ENCODE data around the gene VTCN1.

DNA sequence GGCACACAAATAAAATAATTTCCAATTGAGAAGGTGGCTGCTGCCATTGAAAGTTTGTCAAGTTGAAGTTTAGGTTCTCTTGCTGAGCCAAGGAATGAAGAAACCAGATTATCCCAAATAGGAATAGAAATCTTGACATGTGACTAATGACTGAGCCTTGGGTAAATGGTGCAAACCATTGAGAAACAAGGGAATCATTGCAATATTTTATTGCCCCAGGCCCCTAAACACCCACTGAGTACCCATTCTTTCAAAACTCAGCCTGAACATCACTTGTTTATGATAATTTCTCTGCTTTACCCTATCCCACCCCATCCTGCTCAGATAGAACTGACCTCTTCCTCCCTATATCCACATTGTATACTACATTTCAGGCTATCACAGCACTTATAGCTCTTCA lies 46.6 kb upstream of the VTCN1 start:
- TF ChIP-seq NR2F1 (CRISPR knock-in tag; IDR thresholded peaks at IDR 0.05) = no peak
- TF ChIP-seq DMTF1 (CRISPR knock-in tag; IDR thresholded peaks at IDR 0.05) = no peak
- TF ChIP-seq, protein P1, sequence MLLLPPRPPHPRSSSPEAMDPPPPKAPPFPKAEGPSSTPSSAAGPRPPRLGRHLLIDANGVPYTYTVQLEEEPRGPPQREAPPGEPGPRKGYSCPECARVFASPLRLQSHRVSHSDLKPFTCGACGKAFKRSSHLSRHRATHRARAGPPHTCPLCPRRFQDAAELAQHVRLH (CRISPR knock-in tag; IDR thresholded peaks at IDR 0.05; ENCODE audit: borderline replicate concordance, low read depth) = no peak
- TF ChIP-seq HCFC1 (IDR thresholded peaks at IDR 0.05; ENCODE audit: low read depth, low read length) = no peak
- no peak for TF ChIP-seq ZBTB33 (CRISPR knock-in tag; IDR thresholded peaks at IDR 0.05)
- no peak for TF ChIP-seq ZNF274 (CRISPR knock-in tag; IDR thresholded peaks at IDR 0.05)
- no peak for TF ChIP-seq DRAP1 (CRISPR knock-in tag; IDR thresholded peaks at IDR 0.05)
- no peak for TF ChIP-seq SNAPC5 (CRISPR knock-in tag; IDR thresholded peaks at IDR 0.05; ENCODE audit: borderline replicate concordance)
- TF ChIP-seq ZFX (CRISPR knock-in tag; IDR thresholded peaks at IDR 0.05; ENCODE audit: low read depth) = no peak
- TF ChIP-seq, protein P2, sequence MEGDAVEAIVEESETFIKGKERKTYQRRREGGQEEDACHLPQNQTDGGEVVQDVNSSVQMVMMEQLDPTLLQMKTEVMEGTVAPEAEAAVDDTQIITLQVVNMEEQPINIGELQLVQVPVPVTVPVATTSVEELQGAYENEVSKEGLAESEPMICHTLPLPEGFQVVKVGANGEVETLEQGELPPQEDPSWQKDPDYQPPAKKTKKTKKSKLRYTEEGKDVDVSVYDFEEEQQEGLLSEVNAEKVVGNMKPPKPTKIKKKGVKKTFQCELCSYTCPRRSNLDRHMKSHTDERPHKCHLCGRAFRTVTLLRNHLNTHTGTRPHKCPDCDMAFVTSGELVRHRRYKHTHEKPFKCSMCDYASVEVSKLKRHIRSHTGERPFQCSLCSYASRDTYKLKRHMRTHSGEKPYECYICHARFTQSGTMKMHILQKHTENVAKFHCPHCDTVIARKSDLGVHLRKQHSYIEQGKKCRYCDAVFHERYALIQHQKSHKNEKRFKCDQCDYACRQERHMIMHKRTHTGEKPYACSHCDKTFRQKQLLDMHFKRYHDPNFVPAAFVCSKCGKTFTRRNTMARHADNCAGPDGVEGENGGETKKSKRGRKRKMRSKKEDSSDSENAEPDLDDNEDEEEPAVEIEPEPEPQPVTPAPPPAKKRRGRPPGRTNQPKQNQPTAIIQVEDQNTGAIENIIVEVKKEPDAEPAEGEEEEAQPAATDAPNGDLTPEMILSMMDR (CRISPR knock-in tag; IDR thresholded peaks at IDR 0.05) = no peak
- TF ChIP-seq ZNF530 (CRISPR knock-in tag; IDR thresholded peaks at IDR 0.05; ENCODE audit: low read depth) = no peak

Measured in HepG2 (cell line).